Activated B cell treated with CpG ODN at 0.5 μM for 24 hours (primary cell): ENCODE data around the gene PBOV1. TPM values are rescaled to one million over a fixed set of nuclear protein-coding genes. Genes with fewer than 3 reads are reported as not detected.

Source experiments
- ATAC-seq: fragments of 200-7000 bp; cut with Tn5 transposase; one replicate; pipeline ENCODE4 v1.10.0; 2021; ENCODE audit warnings: low read depth, mild to moderate bottlenecking, moderate library complexity
- CTCF ChIA-PET: fragments of 350-600 bp; sonication (Branson Sonifier 250); formaldehyde crosslinking; loops from one replicate; lab custom pipeline; 2021; ENCODE audit warnings: antibody characterized with exemption; lab: Charles Lee
- POLR2A ChIA-PET: fragments of 350-600 bp; sonication (Branson Sonifier 250); formaldehyde crosslinking; loops from one replicate; lab custom pipeline; 2021; ENCODE audit warnings: antibody characterized with exemption; lab: Charles Lee
- DNase-seq: peaks from one replicate; pipeline ENCODE4 v3.0.0; 2022
- H3K27ac Mint-ChIP-seq: one replicate; pipeline ENCODE4 v1.8.0; 2020; ENCODE audit warnings: mixed read lengths
- H3K27me3 Mint-ChIP-seq: one replicate; pipeline ENCODE4 v1.8.0; 2021; ENCODE audit warnings: mixed read lengths
- H3K36me3 Mint-ChIP-seq: one replicate; pipeline ENCODE4 v1.8.0; 2021; ENCODE audit warnings: low read depth, mixed read lengths
- H3K4me1 Mint-ChIP-seq: one replicate; pipeline ENCODE4 v1.8.0; 2021; ENCODE audit warnings: mixed read lengths
- H3K4me3 Mint-ChIP-seq: one replicate; pipeline ENCODE4 v1.8.0; 2020; ENCODE audit warnings: mild to moderate bottlenecking, mixed read lengths
- H3K9me3 Mint-ChIP-seq: one replicate; pipeline ENCODE4 v1.8.0; 2020; ENCODE audit warnings: mixed read lengths
- intact Hi-C: fragments of 100-400 bp; cut with micrococcal nuclease; formaldehyde crosslinking; loops from one replicate; pipeline ENCODE4 v1.15.1; 2024
- total RNA-seq: library from RNA; stranded (reverse); gene quantifications from 2 replicates; pipeline ENCODE4 v1.2.3, GENCODE V29; 2022
- TF ChIP-seq, protein P1 (sequence below): fragments of 200-600 bp; IDR thresholded peaks from one replicate; pipeline ENCODE4 v1.8.0; 2022; ENCODE audit warnings: antibody characterized with exemption, mild to moderate bottlenecking

The PBOV1 gene
- total RNA-seq, 1 donor from 2014 or later = not detected

DNA sequence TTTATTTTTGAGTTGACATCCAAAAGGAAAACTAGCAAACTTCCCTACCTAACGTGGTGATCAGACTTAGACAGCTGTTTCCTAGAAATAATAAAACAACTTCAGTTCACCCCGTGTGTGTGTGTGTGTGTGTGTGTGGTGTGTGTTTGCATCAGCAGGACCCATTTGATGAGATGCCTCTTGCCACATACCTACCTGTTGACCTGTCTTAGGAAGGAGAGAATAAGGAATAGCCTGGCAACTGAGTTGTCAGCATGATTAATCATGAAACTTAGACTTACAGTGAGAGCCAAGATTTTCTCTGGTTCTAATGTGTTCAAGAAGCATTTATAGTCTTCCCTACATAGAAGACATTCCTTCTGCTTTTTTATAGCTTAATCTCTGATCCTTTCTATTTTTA lies 16.1 kb upstream of the PBOV1 start:
- Mint-ChIP-seq H3K36me3 (no peaks in the 10 kb centered on the region), H3K9me3 (no peaks in the 10 kb centered on the region), H3K27ac (no peak overlapping the region), H3K4me1 (peaks cover 16% of the 10 kb centered on the region), H3K27me3 (peaks cover 11% of the 10 kb centered on the region), H3K4me3 (no peak overlapping the region)
- intact Hi-C loops = no loop called here
- ChIA-PET POLR2A (no interaction called here), CTCF (no interaction called here)
- ATAC-seq (no peak), DNase-seq (no peak)
- TF ChIP-seq, protein P1, sequence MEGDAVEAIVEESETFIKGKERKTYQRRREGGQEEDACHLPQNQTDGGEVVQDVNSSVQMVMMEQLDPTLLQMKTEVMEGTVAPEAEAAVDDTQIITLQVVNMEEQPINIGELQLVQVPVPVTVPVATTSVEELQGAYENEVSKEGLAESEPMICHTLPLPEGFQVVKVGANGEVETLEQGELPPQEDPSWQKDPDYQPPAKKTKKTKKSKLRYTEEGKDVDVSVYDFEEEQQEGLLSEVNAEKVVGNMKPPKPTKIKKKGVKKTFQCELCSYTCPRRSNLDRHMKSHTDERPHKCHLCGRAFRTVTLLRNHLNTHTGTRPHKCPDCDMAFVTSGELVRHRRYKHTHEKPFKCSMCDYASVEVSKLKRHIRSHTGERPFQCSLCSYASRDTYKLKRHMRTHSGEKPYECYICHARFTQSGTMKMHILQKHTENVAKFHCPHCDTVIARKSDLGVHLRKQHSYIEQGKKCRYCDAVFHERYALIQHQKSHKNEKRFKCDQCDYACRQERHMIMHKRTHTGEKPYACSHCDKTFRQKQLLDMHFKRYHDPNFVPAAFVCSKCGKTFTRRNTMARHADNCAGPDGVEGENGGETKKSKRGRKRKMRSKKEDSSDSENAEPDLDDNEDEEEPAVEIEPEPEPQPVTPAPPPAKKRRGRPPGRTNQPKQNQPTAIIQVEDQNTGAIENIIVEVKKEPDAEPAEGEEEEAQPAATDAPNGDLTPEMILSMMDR = no peak

DNA sequence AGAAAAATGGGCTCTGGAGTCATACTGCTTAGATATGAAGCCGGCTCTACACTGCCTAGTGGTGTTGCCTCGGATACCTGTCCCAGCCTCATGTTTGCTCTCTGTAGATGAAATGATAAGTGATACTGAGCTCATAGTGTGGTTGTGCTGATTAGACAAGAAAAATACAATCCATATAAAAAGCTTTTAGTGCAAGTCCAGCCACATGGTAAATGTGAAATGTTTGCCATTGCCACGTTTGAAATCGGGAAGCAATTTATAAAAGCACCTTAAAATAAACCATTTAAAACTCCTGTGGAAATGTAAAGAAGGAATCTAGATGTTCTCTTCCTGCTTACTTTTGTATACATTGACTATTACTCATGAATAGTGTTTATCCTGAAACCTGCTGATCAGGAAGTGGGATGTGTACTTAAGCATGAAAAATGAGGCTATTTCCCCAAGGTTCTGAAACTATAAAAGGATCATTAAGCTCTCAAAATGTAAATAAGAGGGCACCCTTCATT lies 13.1 kb upstream of the PBOV1 start:
- no peak for ATAC-seq
- Mint-ChIP-seq H3K4me1 (peaks cover 16% of the 10 kb centered on the region), H3K27me3 (peaks cover 22% of the 10 kb centered on the region), H3K9me3 (no peaks in the 10 kb centered on the region), H3K36me3 (no peaks in the 10 kb centered on the region), H3K4me3 (no peak overlapping the region), H3K27ac (no peak overlapping the region)
- no peak for DNase-seq
- POLR2A ChIA-PET = no interaction called here
- TF ChIP-seq, protein P1 = no peak
- CTCF ChIA-PET = no interaction called here
- intact Hi-C loops = no loop called here

DNA sequence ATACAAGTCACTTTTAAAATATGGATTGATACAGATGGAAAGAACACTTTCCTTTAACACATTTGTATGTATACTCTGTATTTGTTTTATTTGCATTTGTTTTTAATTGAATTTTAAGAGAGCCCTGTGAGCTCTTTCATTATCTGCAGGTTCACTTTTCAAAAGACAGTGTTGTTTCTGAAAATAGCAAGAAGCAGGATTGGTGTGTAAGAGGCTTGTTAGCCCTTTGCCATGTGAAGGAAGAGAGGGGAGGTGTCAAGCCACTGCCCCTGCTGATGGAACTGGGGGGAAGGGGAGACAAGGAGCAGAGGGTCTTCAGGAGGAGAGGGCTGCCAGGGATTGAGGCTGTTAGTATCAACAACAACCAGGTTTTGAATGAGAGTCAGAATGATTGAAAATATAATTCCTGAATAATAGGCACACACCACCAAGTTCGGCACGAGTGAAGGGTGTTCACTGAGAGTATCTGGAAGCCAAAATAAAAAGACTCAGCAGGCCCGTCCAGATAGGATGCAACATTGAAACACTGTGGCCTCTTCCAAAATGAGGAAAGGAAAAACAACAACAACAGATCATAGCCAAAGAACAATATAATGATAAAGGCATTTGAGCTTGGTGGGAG lies 12.6 kb upstream of the PBOV1 start:
- ATAC-seq = no peak
- ChIA-PET CTCF (no interaction called here), POLR2A (no interaction called here)
- TF ChIP-seq, protein P1 = no peak
- Mint-ChIP-seq H3K9me3 (no peaks in the 10 kb centered on the region), H3K27ac (no peak overlapping the region), H3K36me3 (no peaks in the 10 kb centered on the region), H3K27me3 (peaks cover 21% of the 10 kb centered on the region), H3K4me3 (no peak overlapping the region), H3K4me1 (peaks cover 16% of the 10 kb centered on the region)
- intact Hi-C loops = no loop called here
- no peak for DNase-seq

DNA sequence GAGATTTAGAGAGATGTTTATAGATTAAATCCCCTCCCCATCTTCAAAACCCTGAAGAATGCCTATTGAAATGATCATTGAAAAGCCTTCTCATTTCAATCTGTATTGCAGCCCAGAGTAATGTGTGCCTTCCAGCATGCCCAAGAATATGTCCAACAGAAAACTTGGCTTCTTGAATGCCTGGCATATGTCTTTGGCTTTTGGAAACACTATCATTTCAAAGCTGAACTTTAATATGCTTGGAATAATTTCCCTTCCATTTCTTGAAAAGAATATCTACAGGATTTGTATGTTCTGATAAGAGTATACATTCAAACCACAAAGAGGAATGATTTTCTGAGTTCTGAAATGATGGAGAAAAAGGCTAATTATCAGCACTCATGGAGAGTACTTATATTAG lies 11.9 kb upstream of the PBOV1 start:
- H3K9me3 Mint-ChIP-seq = no peaks in the 10 kb centered on the region
- CTCF ChIA-PET = no interaction called here
- DNase-seq = no peak
- intact Hi-C loops = no loop called here
- peaks cover 21% of the 10 kb centered on the region for H3K27me3 Mint-ChIP-seq
- TF ChIP-seq, protein P1 = no peak
- POLR2A ChIA-PET = no interaction called here
- ATAC-seq = no peak
- peaks cover 16% of the 10 kb centered on the region for H3K4me1 Mint-ChIP-seq
- no peak overlapping the region for H3K4me3 Mint-ChIP-seq
- H3K27ac Mint-ChIP-seq = no peak overlapping the region
- no peaks in the 10 kb centered on the region for H3K36me3 Mint-ChIP-seq

DNA sequence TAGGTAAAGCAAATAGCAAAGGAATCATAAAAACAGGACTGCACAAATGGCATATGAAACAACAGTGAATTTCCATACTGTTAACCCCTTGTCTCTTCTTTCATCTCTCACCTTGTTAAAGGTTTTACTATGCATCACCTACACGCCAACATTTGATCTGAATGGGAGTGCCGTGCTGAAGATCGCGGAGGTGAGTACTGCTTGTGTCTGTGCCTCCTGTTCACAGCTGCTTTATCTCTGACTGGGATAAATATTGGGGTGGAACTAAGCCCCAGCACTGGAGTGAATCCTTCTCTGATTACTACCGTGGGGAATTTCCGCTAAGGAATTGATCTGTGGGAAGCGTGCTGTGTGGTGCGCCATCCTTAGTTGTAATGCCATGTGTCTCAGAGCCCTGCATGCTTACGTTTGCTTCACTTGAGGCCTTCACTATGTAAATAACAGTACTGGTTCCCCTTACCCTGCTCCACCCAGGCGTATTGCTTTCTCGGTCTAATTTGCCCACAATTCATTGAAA lies 11.4 kb upstream of the PBOV1 start:
- Mint-ChIP-seq H3K4me1 (peaks cover 16% of the 10 kb centered on the region), H3K27ac (no peak overlapping the region), H3K4me3 (no peak overlapping the region), H3K36me3 (no peaks in the 10 kb centered on the region), H3K27me3 (peaks cover 21% of the 10 kb centered on the region), H3K9me3 (no peaks in the 10 kb centered on the region)
- TF ChIP-seq, protein P1 = no peak
- ChIA-PET POLR2A (no interaction called here), CTCF (no interaction called here)
- ATAC-seq (no peak), DNase-seq (no peak)
- intact Hi-C loops = no loop called here
